Stimulated activated CD4-positive, alpha-beta T cell treated with anti-CD3 and anti-CD28 coated beads, Interleukin-1b, Interleukin-23, amount 100 ng/mL, for 1 hour (primary cell): ENCODE results near the gene TMEM129.
"Not testable (repeated sequence)": the region's sequence is repeated elsewhere in the genome, so short reads cannot be mapped to it uniquely, and the experiment has no call there.

ENCODE experiments used
- DNase-seq, 2 donors: peaks; one replicate each; pipeline ENCODE4 v3.0.0-alpha.2; 2020; ENCODE audit warnings: low read depth in 2 of 2

The TMEM129 gene

GRCh38 chr4:1721666-1722550, 785 bp upstream of the TMEM129 start:
- DNase-seq, result no peak

DNA sequence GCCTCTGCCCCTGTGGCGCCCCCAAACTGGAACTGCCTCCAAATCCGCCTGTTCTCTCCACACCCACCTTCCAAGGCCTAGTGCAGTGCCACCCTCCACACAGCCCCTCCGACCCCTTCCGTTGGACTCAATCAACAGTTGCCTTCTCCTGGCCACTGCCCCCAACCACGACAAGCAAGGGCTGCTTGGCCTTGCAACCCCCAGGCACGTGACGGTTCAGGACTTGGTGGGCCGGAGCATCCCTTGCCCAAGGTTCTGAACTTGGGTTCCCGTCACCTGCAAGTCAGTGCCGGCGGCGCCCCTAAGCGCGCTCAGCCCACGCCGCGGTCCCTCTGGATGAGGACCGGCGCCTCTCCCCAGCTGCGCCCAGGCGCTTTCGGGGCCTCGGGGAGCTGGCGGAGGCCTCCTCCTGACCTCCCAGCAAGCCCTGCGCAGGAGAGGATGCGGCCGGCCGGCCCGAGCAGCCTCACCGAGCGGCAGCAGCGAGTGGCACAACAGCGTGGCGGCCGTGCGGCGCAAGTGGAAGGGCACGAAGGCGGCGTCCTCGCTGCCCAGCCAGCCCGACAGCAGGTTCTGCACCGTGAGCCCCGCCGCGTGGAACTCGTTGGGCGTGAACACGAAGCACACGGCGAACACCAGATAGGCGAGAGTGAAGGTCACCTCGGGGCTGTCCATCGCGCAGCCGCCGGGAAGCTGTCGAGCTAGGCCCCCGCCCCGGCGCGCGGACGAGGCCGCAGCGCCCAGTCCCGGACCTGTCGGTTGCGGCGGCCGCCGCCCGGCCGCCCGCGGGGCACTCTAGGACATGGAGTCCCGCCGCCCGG, 750 bp downstream of the TMEM129 start:
- DNase-seq, result no peak

GRCh38 chr4:1718095-1718850, 2.9 kb downstream of the TMEM129 start:
- DNase-seq, result no peak

- DNase-seq, result no peak
Observed at GRCh38 chr4:1717129-1718094, 3.7 kb downstream of the TMEM129 start.

- DNase-seq, result no peak
Observed at GRCh38 chr4:1716065-1716945, 4.8 kb downstream of the TMEM129 start.

- no peak for DNase-seq
Observed at GRCh38 chr4:1715002-1715758, 5.9 kb downstream of the TMEM129 start.

GRCh38 chr4:1714303-1715001, 6.7 kb downstream of the TMEM129 start:
- no peak for DNase-seq

DNA sequence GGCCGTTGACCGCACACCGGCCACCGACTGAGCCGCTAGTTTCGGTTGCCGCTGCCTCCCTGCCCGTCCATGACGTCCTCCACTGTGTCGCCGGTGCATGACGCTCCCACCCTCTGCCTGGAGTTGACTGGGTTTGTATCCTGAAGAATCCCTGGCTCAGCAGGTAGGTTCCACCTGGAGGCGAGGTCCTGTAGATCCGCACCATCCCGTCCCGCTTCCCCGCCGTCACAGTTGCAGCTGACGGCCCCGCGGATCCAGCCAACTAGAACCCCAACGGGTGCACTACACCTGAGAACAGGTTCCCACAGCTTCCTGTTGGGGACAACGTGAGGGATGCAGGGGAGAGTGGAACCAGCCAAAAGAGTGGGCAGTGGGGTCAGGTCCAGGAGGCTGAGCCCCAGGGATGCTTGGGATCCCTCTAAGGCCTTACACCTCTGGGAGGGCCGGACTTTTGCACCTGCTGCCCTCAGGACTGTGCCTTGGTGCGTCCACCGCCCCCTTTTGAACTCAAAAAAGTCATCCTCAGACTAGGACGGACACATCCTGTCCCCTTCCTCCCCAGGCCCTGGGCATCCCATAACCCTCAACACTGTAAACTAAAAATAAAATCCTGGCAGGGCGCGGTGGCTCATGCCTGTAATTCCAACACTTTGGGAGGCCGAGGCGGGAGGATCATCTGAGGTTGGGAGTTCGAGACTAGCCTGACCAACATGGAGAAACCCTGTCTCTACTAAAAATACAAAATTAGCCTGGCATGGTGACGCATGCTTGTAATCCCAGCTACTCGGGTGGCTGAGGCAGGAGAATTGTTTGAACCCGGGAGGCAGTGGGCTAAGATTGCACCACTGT, 7.9 kb downstream of the TMEM129 start:
- DNase-seq, result no peak

DNA sequence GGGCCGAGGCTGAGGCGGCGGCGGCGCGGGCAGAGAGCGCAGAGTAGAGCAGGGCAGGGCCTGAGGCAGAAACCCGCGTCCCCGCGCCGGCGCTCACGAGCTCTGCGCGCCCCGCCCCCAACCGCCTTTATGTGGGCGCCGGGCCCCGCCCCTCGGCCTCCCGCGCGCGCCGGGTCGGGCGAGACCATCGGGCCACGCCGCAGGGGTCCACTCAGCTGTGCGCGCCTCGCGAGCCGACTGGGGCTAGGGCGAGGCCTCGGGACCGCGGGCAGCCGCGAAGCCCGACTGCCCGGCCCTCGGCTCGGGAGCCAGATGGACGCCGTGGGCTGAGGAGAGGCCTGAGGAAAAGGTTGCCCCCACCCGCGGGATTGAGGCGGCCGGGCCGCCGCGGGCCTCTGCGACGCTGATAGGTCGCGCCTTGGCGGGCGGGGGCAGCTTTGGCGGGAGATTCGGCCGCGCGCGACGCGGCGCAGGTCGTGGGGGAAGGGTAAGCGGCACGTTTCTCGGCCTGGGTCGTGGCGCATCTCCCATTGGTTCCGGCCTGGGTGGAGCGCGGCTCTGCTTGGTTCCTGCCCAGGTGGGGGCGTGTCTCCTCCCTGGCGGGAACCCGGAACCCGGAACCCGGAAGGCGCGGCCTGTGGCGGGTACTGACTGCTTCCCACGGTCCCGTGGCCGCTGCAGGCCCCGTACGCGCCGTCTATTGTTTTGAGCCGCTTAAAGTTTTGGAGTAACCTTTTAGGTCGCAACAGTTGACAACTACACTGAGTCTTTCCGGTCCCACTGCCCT, 8.7 kb downstream of the TMEM129 start, which contains the start of gene SLBP:
Gene SLBP (minus strand): TSS at position 104 of the 787 bp plus-strand sequence. CDS start 131 bp downstream, outside the sequence.
- peak; percentile 94 to 97 for DNase-seq

- DNase-seq, result no peak
Observed at GRCh38 chr4:1711571-1712215, 9.4 kb downstream of the TMEM129 start.

- DNase-seq, result no peak
Observed at GRCh38 chr4:1711055-1711570, 10.0 kb downstream of the TMEM129 start.

- no peak for DNase-seq
Observed at GRCh38 chr4:1708581-1708980, 12.5 kb downstream of the TMEM129 start.

GRCh38 chr4:1706358-1706757, 14.8 kb downstream of the TMEM129 start:
- no peak for DNase-seq

DNA sequence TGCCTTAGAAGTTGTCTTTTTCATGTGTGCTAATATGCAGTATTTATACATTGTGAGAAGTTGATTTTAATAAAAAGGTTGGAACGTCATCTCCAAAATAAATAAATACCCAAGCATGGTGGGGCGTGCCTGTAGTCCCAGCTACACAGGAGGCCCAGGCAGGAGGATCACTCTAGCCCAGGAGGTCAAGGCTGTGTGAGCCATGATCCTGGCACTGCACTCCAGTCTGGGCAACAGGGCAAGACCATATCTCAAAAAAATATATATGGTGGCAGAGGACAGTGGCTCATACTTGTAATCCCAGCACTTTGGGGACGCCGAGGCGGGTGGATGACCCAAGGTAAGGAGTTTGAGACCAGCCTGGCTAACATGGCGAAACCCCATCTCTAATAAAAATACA, 15.4 kb downstream of the TMEM129 start:
- no peak for DNase-seq

- DNase-seq, result no peak
Observed at GRCh38 chr4:1703867-1704266, 17.3 kb downstream of the TMEM129 start.

DNA sequence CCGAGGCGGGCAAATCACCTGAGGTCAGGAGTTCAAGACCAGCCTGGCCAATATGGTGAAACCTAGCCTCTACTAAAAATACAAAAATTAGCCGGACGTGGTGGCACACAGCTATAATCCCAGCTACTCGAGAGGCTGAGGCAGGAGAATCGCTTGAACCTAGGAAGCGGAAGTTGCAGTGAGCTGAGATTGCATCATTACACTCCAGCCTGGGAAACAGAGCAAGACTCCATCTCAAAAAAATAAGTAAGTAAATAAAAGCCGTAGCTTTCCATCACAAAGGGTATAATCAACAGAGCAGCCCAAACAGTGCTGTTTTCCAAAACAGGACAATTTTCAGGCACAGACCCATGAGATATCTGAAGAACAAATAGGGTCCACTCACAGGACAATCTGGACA, 19.5 kb downstream of the TMEM129 start:
- DNase-seq, result not testable (repeated sequence)
